Lung (tissue), 12 donors: Measurements from ENCODE around the gene OGN. TPM values are rescaled to one million over a fixed set of nuclear protein-coding genes. Genes with fewer than 3 reads are reported as not detected.

Experiments used
- ATAC-seq: fragments of 200-7000 bp; cut with Tn5 transposase; one replicate; pipeline ENCODE4 v1.9.1; 2020; ENCODE audit warnings: moderate number of reproducible peaks; ENCODE audit not compliant: insufficient read depth, low FRiP score
- DNase-seq, 3 donors: peaks; one replicate each; pipeline ENCODE4 v3.0.0-alpha.2; 2013 to 2017
- H3K27ac ChIP-seq, 2 donors: one replicate each; pipeline ENCODE4 v1.5.1; 2013; ENCODE audit warnings: mild to moderate bottlenecking in 2 of 2, moderate library complexity in 2 of 2, control low read depth in 1 of 2, inconsistent platforms in 1 of 2, low read depth in 1 of 2, low read length in 1 of 2
- H3K27me3 ChIP-seq, 3 donors: one replicate each; pipeline ENCODE4 v1.5.1; 2013; ENCODE audit warnings: low read length in 2 of 3; ENCODE audit not compliant: control insufficient read depth in 3 of 3, insufficient read depth in 3 of 3
- H3K36me3 ChIP-seq, 4 donors: one replicate each; pipeline ENCODE4 v1.5.1; 2013; ENCODE audit warnings: low read length in 4 of 4, mild to moderate bottlenecking in 1 of 4, moderate library complexity in 1 of 4; ENCODE audit not compliant: control insufficient read depth in 4 of 4, insufficient read depth in 4 of 4
- H3K4me1 ChIP-seq, 5 donors: one replicate each; pipeline ENCODE4 v1.5.1; 2013; ENCODE audit warnings: low read length in 5 of 5, mild to moderate bottlenecking in 2 of 5, moderate library complexity in 1 of 5; ENCODE audit not compliant: control insufficient read depth in 5 of 5, insufficient read depth in 5 of 5
- H3K4me3 ChIP-seq: one replicate; pipeline ENCODE4 v1.5.1; 2013; ENCODE audit warnings: mild to moderate bottlenecking, control low read depth, moderate library complexity
- H3K9ac ChIP-seq, 2 donors: one replicate each; pipeline ENCODE4 v1.5.1; 2013; ENCODE audit warnings: low read length in 2 of 2, control low read depth in 1 of 2; ENCODE audit not compliant: insufficient read depth in 1 of 2
- H3K9me3 ChIP-seq, 4 donors: one replicate each; pipeline ENCODE4 v1.5.1; 2013; ENCODE audit warnings: low read length in 3 of 4, mild to moderate bottlenecking in 1 of 4, moderate library complexity in 1 of 4; ENCODE audit not compliant: control insufficient read depth in 4 of 4, insufficient read depth in 3 of 4
- WGBS, 2 donors: extraction: QIAGEN DNeasy Blood & Tissue Kit; methylation state at CpG; one replicate each; pipeline ENCODE4 v1.1.7; 2013; 5-methylcytosine and 5-hydroxymethylcytosine counted together
- polyA plus RNA-seq, 2 donors: library from polyadenylated mRNA; stranded (reverse); fragments of 200-250 nt; gene quantifications; one replicate each; pipeline ENCODE4 v1.2.1, GENCODE V29; 2013
- total RNA-seq, 2 donors: library from RNA; depleted of rRNA in 1 of 2; stranded (reverse); fragments of >200 nt in 1 of 2; gene quantifications; one replicate each; pipeline ENCODE4 v1.2.1, GENCODE V29; 2014 to 2021
- TF ChIP-seq, protein P1 (sequence below): IDR thresholded peaks from 2 replicates; pipeline ENCODE4 v1.5.1; 2012; ENCODE audit warnings: mild to moderate bottlenecking; ENCODE audit errors: control extremely low read depth, extremely low read depth
- donor health status: control.
- donor health status: control.
- donor health status: Bipolar disorder and iron deficiency.
- donor health status: healthy.
- donor health status: DM: yes; HTN: yes; CAD: no.

Gene OGN
- total and polyA plus RNA-seq, 4 donors: 0.54 to 145 (median 6.8) TPM

DNA sequence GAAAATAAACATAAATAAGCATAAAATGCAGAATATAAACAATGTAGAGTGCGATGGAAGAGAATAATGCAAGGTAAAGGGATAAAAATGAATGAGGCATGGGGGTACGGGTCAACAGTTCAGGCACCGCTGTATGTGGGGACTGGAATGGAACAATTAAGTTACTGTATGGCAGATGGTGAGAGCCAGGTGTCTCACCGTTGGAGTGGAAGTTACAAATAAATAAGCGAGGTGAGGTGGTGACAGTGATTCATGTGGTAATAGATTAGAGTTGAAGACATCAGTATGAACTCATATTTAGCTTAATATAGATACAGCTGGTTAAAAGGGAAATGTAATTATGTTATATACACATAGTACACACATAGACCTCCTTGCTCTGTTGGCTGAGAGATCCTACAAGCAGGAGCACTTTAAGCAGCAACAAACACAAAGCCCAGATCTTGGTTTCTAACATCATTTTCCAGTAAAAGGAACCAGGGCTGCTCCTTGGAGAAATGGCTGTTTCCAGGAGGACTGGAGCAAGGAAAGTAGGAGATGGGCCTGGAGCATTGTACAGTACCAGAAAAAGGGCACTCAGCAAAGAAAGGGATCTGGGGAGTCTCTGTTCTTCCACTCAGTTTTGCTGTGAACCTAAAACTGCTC is 22.2 kb upstream of the OGN start:
- DNase-seq (peak in 2 of 3 donors; percentile 52 to 54), ATAC-seq (no peak)
- Histone ChIP-seq H3K27ac (no peak overlapping the region), H3K36me3 (no peaks in the 10 kb centered on the region), H3K4me3 (no peak overlapping the region), H3K27me3 (no peaks in the 10 kb centered on the region), H3K4me1 (peaks cover 0 to 45% (median 9%) of the 10 kb centered on the region in 5 donors), H3K9me3 (no peaks in the 10 kb centered on the region), H3K9ac (peak overlapping the region in 1 of 2 donors; percentile 72)
- 78 to 80% methylated on average over 5 of the region's 5 CpGs for WGBS, 2 donors
- TF ChIP-seq, protein P1, sequence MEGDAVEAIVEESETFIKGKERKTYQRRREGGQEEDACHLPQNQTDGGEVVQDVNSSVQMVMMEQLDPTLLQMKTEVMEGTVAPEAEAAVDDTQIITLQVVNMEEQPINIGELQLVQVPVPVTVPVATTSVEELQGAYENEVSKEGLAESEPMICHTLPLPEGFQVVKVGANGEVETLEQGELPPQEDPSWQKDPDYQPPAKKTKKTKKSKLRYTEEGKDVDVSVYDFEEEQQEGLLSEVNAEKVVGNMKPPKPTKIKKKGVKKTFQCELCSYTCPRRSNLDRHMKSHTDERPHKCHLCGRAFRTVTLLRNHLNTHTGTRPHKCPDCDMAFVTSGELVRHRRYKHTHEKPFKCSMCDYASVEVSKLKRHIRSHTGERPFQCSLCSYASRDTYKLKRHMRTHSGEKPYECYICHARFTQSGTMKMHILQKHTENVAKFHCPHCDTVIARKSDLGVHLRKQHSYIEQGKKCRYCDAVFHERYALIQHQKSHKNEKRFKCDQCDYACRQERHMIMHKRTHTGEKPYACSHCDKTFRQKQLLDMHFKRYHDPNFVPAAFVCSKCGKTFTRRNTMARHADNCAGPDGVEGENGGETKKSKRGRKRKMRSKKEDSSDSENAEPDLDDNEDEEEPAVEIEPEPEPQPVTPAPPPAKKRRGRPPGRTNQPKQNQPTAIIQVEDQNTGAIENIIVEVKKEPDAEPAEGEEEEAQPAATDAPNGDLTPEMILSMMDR: no peak

DNA sequence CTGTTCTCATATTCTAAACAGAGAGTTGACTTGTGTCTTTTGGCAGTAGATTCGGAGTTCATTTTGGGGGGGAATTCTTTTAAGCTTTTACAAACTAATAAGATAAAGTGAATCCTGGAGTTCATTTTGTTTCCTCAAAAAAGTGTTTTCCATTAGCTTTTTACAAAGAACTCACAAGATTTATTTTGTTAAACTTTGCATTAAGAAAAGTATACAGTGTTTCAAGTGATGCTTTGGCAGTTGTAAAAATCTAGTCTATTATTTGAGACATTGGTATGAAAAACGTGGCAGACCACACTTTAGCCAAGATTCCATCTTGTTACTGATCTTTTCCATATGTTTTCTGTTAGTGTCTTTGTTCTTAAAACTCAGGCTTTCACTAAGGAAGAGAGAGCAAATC is 21.1 kb upstream of the OGN start:
- Histone ChIP-seq H3K27ac (no peak overlapping the region), H3K4me1 (peaks cover 0 to 45% (median 9%) of the 10 kb centered on the region in 5 donors), H3K9me3 (no peaks in the 10 kb centered on the region), H3K27me3 (no peaks in the 10 kb centered on the region), H3K4me3 (no peak overlapping the region), H3K36me3 (no peaks in the 10 kb centered on the region), H3K9ac (peak overlapping the region in 1 of 2 donors; percentile 72)
- TF ChIP-seq, protein P1: no peak
- WGBS, 2 donors: 56 to 83% methylated on average over 2 of the region's 2 CpGs
- ATAC-seq: no peak
- peak; percentile 47 to 98 (median 98) for DNase-seq

DNA sequence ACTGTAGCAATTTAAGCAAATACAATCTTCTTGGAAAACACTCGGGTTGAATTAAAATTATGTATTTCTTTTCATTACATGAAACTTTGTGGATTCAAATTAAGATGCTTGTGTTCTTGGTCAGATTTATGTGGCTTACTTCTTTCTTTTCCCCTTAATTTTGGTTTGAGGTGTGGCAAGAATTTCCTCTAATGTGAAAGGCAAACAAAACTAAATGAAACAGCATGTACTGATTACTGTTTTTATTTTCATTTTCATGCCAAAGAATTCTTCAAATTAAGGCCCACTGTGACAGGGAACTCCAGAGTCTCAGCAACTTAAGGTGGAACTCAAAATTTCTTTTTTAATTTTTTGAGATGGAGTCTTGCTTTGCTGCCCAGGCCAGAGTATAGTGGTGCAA is 20.0 kb upstream of the OGN start, which contains the start of gene OMD:
OMD (minus strand) TSS at position 132 of the 400 bp plus-strand sequence. CDS start 6,913 bp downstream, outside the sequence.
- Histone ChIP-seq H3K27me3 (no peaks in the 10 kb centered on the region), H3K36me3 (no peaks in the 10 kb centered on the region), H3K9me3 (no peaks in the 10 kb centered on the region), H3K4me3 (no peak within 1 kb of the TSS), H3K27ac (no peak within 1 kb of the TSS), H3K4me1 (peaks cover 0 to 37% (median 9%) of the 10 kb centered on the region in 5 donors), H3K9ac (peak within 1 kb of the TSS in 1 of 2 donors; percentile 54)
- TF ChIP-seq, protein P1: no peak
- ATAC-seq (no peak), DNase-seq (peak in 2 of 3 donors; percentile 50 to 56)
- WGBS, 2 donors: 61 to 81% methylated on average over 1 of the region's 1 CpG
